ENCODE results near the gene BEST3.
A peak's percentile ranks its signal among the peaks of the same experiment; 100 is the strongest.

- TF ChIP-seq CTCF (IDR thresholded peaks at IDR 0.05): peak; percentile 27 to 54 (median 50)
- peak in 1 of 4 donors; percentile 68 for TF ChIP-seq POLR2A (IDR thresholded peaks at IDR 0.05)
Observed at GRCh38 chr12:69738351-69739286, 39.5 kb upstream of the BEST3 start, which contains the start of gene RAB3IP.

All from esophagus squamous epithelium (tissue), 4 donors.